OCI-M2 (cell line): ENCODE data around the gene MYCBPAP.
A peak's percentile ranks its signal among the peaks of the same experiment; 100 is the strongest.
"Not testable (repeated sequence)": the region's sequence is repeated elsewhere in the genome, so short reads cannot be mapped to it uniquely, and the experiment has no call there.

Experiments used
- DNase-seq: peaks from one replicate; lab custom pipeline; 2025; ENCODE audit not compliant: unreplicated experiment; lab: John Stamatoyannopoulos, UW

MYCBPAP gene

DNA sequence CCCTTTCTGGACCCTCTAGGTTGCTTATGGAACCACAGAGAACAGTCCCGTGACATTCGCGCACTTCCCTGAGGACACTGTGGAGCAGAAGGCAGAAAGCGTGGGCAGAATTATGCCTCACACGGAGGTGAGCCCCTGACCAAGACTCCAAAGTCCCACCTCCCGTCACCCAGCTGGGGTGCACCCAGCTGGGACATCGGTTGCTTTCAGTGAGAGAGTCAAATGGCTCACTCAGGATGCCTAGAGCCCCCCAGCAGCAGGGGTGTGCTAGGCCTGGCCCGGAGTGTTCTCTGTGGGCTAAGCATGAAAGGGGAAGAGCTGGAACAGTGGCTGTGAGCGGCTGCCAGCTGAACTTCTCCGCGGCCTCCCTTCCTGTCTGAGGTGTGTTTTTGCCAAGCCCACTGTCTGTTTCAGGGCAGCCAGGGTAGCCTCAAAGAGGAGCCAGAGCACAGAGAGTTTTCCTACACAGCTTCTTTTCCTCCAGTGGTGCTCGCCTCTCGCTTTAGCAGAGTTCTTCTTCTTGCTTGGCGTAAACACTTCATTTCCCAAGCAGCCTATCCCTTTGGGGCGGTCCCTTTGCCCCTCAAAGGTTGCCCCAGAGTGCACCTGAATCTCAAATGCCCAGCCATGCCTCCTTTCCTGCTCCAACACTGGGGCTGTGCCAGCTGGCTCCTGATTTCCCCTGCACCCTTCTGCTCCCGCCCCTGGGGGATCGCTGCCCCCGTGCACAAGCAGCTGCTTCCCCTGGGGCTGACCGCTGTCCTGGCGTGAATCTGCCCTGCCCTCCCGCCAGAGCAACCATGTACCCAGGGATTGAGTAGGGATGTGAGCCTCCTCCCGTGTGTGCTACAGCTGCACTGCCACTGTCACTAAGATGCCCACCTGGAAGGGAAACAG is 37.0 kb upstream of the MYCBPAP start:
- DNase-seq = no peak

DNA sequence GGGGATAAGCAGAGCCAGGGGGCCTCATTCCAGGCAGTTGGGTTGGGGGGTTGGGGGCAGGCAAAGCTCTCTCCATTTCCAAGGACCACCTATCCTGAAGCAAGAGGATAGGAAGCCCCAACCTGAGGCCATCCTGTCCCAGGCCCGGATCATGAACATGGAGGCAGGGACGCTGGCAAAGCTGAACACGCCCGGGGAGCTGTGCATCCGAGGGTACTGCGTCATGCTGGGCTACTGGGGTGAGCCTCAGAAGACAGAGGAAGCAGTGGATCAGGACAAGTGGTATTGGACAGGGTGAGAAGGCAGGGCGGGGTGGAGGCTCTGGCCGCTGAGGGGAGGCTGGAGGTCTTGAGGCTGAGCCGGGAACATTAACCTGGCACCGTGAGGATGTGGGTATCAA is 36.0 kb upstream of the MYCBPAP start:
- DNase-seq = no peak

DNA sequence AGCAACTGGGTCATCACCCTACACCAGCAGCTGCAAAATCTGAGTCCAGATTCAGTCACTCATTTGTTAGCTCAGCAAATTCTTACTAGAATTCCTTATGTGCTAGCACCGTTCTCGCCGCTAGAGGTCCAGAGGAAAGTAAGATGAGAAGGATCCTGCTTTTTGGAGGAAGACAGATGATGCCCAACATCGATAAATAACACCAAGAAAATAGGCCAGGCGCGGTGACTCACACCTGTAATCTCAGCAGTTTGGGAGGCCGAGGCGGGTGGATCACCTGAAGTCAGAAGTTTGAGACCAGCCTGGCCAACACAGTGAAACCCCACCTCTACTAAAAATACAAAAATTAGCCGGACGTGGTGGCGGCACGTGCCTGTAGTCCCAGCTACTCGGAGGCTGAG is 35.5 kb upstream of the MYCBPAP start:
- not testable (repeated sequence) for DNase-seq

DNA sequence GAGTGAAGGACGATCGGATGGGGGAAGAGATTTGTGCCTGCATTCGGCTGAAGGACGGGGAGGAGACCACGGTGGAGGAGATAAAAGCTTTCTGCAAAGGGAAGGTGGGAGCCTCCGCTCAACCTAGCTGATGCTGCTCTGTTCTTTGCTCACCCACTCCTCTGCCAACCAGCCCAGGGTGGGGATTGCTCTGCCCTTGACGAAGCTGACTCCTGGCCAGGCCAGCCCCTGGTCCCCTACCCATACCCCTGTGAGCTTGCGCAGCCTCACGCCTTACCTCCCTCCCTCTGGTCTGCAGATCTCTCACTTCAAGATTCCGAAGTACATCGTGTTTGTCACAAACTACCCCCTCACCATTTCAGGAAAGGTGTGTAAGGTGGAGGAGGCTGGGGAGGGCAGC is 34.3 kb upstream of the MYCBPAP start:
- DNase-seq = no peak

DNA sequence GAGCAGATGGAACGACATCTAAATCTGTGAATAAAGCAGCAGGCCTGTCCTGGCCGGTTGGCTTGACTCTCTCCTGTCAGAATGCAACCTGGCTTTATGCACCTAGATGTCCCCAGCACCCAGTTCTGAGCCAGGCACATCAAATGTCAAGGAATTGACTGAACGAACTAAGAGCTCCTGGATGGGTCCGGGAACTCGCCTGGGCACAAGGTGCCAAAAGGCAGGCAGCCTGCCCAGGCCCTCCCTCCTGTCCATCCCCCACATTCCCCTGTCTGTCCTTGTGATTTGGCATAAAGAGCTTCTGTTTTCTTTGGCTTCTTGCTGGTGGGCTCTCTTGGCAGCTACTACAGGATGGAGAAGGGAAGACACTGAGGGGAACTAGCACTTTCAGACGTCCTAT is 33.7 kb upstream of the MYCBPAP start:
- DNase-seq = no peak

DNA sequence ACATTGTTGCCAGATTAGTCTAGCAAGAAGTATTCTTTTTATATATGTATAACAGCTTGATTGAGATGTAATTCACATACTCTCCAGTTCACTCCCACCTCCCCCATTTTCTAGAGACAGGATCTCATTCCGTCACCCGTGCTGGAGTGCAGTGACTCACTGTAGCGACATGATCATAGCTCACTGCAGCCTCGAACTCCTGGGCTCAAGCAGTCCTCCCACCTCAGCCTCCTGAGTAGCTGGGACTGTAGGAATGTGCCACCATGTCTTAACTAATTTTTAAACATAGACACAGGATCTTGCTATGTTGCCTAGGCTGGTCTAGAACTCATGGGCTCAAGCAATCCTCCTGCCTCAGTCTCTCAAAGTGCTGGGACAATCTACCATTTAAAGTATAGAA is 32.9 kb upstream of the MYCBPAP start:
- no peak for DNase-seq

DNA sequence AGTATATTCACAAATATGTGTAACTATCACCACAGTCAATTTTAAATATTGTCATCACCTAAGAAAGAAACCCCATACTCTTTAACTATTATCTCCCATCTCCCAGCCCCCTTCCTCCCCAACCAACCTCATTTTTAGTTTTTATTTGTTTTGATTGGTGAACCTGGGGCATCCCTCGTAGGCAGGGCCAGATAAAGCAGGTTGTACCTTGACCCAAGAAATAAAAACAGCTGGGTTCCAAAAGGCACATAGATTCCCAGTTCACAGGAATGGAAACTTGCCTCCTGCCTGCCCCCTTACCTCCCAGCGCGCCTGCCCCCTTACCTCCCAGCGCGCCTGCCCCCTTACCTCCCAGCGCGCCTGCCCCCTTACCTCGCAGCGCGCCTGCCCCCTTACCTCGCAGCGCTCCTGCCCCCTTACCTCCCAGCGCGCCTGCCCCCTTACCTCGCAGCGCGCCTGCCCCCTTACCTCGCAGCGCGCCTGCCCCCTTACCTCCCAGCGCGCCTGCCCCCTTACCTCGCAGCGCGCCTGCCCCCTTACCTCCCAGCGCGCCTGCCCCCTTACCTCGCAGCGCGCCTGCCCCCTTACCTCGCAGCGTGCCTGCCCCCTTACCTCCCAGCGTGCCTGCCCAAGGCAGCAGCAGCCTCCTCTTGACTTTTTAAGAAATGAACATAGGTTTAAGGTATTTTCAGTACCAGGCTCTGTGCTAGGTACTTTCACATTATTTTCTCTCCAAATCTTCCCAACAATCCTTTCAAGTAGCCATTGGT is 32.3 kb upstream of the MYCBPAP start:
- DNase-seq = not testable (repeated sequence)

GRCh38 chr17:50476545-50477315 is 31.5 kb upstream of the MYCBPAP start:
- DNase-seq = no peak

- DNase-seq = no peak
Measured at GRCh38 chr17:50477976-50478375, 30.3 kb upstream of the MYCBPAP start.

DNA sequence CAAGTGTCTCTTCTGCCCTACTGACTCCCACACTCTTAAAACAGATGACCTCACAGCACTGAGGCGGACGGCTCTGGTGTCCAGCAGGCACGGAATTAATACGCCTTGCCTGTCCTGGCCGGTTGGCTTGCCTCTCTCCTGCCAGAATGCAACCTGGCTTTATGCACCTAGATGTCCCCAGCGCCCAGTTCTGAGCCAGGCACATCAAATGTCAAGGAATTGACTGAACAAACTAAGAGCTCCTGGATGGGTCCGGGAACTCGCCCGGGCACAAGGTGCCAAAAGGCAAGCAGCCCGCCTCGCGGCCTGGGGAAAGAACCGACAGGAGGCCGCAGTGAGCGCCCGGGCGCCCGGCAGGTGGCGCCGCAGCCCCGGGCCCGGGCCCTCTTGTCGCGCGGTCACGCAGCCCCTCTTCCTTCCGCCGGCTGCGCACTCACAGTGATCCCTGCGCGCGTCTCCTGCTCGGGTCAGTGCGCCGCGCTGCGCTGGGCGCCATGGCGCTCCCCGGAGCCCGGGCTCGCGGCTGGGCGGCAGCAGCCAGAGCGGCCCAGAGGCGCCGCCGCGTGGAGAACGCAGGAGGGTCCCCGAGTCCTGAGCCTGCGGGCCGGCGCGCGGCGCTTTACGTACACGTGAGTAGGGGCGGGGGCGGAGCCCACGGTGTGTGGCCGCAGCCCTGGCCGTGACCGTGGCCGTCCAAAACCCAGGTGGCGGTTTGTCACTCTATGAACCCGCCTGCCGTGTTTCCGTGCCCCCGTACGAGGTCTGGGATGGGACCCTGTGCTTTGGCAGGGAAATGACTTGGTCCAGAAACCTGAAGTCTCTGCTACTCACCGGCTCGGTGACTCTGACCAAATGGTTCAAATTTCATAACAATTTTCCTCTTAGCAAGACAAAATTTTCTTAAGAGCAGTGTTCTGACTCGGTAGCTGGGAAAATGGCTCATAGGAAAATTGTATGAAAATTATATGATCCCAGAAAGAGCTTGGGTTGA is 29.6 kb upstream of the MYCBPAP start, which contains the start of gene RSAD1:
Gene RSAD1, plus strand, starts transcription at position 470 of the 991 bp plus-strand sequence. Its CDS starts 25 bp downstream, at position 495.
- peak; percentile 33 for DNase-seq

- DNase-seq = no peak
Measured at GRCh38 chr17:50479522-50480141, 28.6 kb upstream of the MYCBPAP start.

DNA sequence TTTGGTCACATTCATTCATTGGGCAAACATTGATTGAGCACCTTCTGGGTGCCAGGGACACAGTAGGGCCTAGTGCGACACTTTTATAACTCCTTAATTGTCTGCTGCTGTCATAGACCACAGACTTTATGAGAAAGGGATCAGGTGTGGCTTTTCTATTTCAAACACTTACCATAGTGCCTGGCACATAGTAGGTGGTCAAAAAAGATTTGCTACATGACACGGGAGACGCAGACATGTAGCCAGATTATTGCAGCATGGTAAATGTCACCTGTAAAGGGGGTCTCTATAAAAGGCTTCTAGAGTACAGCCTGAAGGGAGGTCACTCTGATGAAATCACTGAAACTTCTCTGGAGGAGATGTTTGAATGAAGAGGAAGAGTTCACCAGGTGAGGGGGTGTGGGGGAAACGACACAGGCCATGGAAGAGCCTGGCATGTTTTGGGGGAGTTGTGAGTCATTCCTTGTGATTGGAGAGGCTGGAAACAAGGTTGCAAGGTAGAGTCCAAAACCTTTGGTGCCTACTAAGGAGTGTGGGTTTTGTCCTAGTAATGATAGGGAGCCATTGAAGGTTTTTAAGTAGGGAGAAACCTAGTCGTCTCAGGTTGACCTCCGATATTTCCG is 28.0 kb upstream of the MYCBPAP start:
- no peak for DNase-seq

- DNase-seq = no peak
Measured at GRCh38 chr17:50480854-50481490, 27.3 kb upstream of the MYCBPAP start.

GRCh38 chr17:50481648-50482047 is 26.6 kb upstream of the MYCBPAP start:
- no peak for DNase-seq

- DNase-seq = no peak
Measured at GRCh38 chr17:50482110-50482509, 26.1 kb upstream of the MYCBPAP start.

DNA sequence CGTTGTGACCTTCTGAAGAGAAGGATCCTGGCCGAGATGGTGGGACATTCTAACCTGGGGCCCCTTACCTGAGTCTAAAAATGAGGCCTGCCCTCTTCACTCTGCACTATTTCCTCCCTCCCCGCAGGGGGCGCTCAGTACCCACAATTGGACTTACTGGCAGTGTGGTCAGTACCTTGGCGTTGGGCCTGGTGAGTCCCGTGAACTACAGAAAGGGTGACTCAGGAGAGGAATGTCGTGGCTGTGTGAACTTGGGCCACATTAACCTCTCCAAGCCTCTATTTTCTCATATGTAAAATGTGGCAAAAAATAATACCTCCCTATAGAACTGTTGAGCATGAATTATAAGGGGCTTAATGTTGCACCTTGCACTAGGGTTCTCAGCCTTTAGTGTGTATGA is 25.7 kb upstream of the MYCBPAP start:
- DNase-seq = no peak

DNA sequence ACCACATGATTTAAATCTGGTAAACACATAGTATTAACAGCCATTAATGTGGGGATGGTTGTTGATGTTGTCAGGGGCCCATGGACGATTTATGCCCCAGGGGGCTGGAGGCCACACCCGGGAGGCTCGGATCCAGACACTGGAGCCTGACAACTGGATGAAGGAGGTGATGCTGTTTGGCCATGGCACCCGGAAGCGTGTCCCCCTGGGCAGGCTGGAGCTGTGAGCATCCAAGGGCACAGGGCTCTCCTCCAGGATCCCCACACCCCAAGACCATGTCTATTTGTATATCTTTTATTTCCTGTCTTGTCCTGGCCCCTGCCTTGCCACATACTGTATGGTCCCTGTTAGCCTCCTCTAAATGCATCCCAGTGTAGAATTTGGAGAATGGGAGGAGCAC is 25.0 kb upstream of the MYCBPAP start:
- no peak for DNase-seq

DNA sequence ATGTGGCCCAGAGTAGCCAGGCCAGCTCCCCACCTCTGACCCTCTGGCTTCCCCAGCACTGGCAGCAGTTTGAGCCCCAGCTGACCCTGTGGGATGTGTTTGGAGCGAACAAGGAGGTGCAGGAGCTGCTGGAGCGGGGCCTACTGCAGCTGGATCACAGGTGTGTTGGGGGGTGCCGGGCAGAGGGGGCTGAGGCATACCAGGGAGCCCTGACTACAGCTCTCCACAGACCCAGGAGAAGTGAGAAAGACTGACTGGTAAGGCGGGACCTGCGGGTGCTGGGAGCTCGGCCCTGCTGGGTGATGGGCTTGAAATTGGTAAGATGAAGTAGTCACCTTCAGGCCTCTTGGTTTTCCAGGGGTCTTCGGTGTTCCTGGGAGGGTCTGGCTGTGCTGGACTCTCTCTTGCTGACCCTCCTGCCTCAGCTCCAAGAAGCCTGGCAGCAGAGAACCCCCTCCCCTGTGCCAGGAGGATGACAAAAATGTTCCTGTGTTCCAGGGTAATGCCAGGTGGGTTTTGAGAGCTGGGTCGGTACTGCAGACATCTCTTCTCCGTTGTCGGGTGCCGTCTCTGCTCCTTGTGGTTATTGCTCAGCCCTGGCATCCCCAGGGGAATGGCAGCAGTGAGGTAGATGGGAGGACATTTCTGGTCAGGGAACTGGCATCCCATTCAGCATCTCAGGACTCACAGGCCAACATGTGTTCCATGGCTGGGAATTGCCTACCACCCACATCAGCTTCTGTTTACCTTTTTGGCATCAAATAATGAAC is 23.7 kb upstream of the MYCBPAP start:
- no peak for DNase-seq
